HG03097 (cell line): ENCODE measurements around the gene CCDC175.

Experiments
- ATAC-seq: cut with Tn5 transposase; IDR thresholded peaks from one replicate; pipeline ENCODE4 v1.9.1; 2021; ENCODE audit not compliant: unreplicated experiment, low FRiP score

Gene CCDC175

GRCh38 chr14:59541731-59542130 lies 34.9 kb downstream of the CCDC175 start:
- ATAC-seq: no peak

GRCh38 chr14:59540852-59541251 lies 35.8 kb downstream of the CCDC175 start:
- no peak for ATAC-seq

GRCh38 chr14:59538936-59539335 lies 37.7 kb downstream of the CCDC175 start:
- no peak for ATAC-seq

GRCh38 chr14:59537476-59537875 lies 39.1 kb downstream of the CCDC175 start:
- ATAC-seq: no peak

- no peak for ATAC-seq
These were observed 42.1 kb downstream of the CCDC175 start for GRCh38 chr14:59534361-59534987.

- no peak for ATAC-seq
These were observed 44.2 kb downstream of the CCDC175 start for GRCh38 chr14:59532419-59532818.

- ATAC-seq: no peak
These were observed 46.3 kb downstream of the CCDC175 start for GRCh38 chr14:59530349-59530748.

GRCh38 chr14:59529189-59529588 lies 47.4 kb downstream of the CCDC175 start:
- no peak for ATAC-seq

GRCh38 chr14:59520224-59520623 lies 56.4 kb downstream of the CCDC175 start:
- no peak for ATAC-seq

- ATAC-seq: no peak
These were observed 64.6 kb downstream of the CCDC175 start for GRCh38 chr14:59511916-59512575.

- no peak for ATAC-seq
These were observed 65.6 kb downstream of the CCDC175 start for GRCh38 chr14:59510966-59511365.

- no peak for ATAC-seq
These were observed 66.6 kb downstream of the CCDC175 start for GRCh38 chr14:59510001-59510400.

- ATAC-seq: no peak
These were observed 67.5 kb downstream of the CCDC175 start for GRCh38 chr14:59509101-59509500.

GRCh38 chr14:59507752-59508103 lies 68.9 kb downstream of the CCDC175 start:
- ATAC-seq: no peak

- no peak for ATAC-seq
These were observed 69.4 kb downstream of the CCDC175 start for GRCh38 chr14:59507063-59507751.

GRCh38 chr14:59503256-59503655 lies 73.4 kb downstream of the CCDC175 start:
- no peak for ATAC-seq

- no peak for ATAC-seq
These were observed 75.9 kb downstream of the CCDC175 start for GRCh38 chr14:59500732-59501131.

- ATAC-seq: no peak
These were observed 84.2 kb downstream of the CCDC175 start for GRCh38 chr14:59492384-59492783.

- ATAC-seq: no peak
These were observed 85.9 kb downstream of the CCDC175 start for GRCh38 chr14:59490756-59491155.

GRCh38 chr14:59484639-59485175 lies 91.9 kb downstream of the CCDC175 start:
- peak; percentile 45 for ATAC-seq

- peak; percentile 84 for ATAC-seq
These were observed 92.6 kb downstream of the CCDC175 start, which contains the start of the genes JKAMP and L3HYPDH for GRCh38 chr14:59483819-59484638. Gene JKAMP, plus strand, starts transcription at chr14:59484517. Its CDS starts 73 bp downstream, at chr14:59484590. Gene L3HYPDH, minus strand, starts transcription at chr14:59484408. Its CDS starts 92 bp downstream, at chr14:59484316.
